OCI-LY7 (cell line): Measurements from ENCODE around the gene EXOC6B.

Experiments
- CTCF ChIP-seq: fragments of 200-600 bp; sonication (generic); conservative IDR thresholded peaks from 2 replicates; pipeline ENCODE4 v1.5.1; 2014; ENCODE audit warnings: mild to moderate bottlenecking, antibody characterized with exemption, low read length, moderate library complexity, mixed read lengths
- EZH2phosphoT487 ChIP-seq: fragments of 200-600 bp; sonication (generic); IDR thresholded peaks from 2 replicates; pipeline ENCODE4 v1.6.1; 2018; ENCODE audit warnings: low read depth, borderline replicate concordance, mild to moderate bottlenecking, mixed run types, antibody characterized with exemption, low read length, moderate library complexity, mixed read lengths

GRCh38 chr2:72126186-72127100, 699.4 kb downstream of the EXOC6B start:
- TF ChIP-seq CTCF (no peak), EZH2phosphoT487 (no peak)
